ENCODE results near the gene GGACT.

Gene GGACT

DNA sequence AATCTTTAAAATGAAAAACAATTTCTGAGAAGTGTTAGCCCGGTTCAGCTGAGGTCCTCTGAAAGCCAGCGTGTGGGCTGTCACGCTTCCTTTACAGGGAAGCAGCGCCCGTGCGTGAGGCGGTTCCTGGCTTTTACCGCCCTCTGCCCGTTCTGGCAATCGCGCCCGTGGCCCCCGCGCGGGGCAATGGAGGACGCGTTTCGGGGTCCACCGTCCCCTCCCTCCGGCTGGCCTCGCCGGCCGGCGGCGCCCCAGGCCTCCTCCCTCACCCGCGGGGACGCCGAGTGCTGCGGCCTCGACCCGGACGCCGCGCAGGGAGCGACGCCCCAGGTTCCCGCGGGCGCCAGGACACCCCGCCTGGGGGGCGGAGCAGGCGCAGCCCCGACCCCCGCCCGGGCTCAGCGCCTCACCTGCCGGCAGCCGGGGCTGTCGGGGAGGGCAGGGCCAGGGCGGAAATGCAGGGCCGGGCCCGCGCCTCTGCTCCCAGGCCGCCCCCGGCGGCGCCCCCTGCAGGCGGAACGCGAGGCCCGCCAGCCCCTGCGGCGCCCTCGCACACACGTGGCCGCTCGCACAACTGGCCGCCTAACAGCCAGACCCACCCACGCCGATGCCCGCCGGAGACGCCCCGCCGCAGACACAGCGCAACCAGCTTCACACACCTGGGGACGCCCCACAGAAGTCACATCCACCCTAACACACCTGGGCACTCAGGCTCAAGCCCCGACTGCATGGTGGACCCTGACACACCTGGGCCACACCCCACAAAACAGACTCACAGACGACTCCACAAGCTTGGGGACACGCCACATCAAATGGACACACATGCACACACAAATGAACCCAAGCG, at the start of gene GGACT:
GGACT (minus strand) TSS at position 459 of the 847 bp plus-strand sequence. CDS start 56,198 bp downstream, outside the sequence.
- TF ChIP-seq, protein P1, sequence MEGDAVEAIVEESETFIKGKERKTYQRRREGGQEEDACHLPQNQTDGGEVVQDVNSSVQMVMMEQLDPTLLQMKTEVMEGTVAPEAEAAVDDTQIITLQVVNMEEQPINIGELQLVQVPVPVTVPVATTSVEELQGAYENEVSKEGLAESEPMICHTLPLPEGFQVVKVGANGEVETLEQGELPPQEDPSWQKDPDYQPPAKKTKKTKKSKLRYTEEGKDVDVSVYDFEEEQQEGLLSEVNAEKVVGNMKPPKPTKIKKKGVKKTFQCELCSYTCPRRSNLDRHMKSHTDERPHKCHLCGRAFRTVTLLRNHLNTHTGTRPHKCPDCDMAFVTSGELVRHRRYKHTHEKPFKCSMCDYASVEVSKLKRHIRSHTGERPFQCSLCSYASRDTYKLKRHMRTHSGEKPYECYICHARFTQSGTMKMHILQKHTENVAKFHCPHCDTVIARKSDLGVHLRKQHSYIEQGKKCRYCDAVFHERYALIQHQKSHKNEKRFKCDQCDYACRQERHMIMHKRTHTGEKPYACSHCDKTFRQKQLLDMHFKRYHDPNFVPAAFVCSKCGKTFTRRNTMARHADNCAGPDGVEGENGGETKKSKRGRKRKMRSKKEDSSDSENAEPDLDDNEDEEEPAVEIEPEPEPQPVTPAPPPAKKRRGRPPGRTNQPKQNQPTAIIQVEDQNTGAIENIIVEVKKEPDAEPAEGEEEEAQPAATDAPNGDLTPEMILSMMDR (IDR thresholded peaks at IDR 0.05): peak; percentile 13; the same call in 1 of the 2 replicates

- TF ChIP-seq, protein P1 (IDR thresholded peaks at IDR 0.05): no peak
These were observed 49.2 kb upstream of the GGACT start for GRCh38 chr13:100637796-100638195.

GRCh38 chr13:100637380-100637779, 48.8 kb upstream of the GGACT start:
- TF ChIP-seq, protein P1 (IDR thresholded peaks at IDR 0.05): no peak

GRCh38 chr13:100636441-100636840, 47.9 kb upstream of the GGACT start:
- TF ChIP-seq, protein P1 (IDR thresholded peaks at IDR 0.05): no peak

GRCh38 chr13:100636004-100636403, 47.4 kb upstream of the GGACT start:
- TF ChIP-seq, protein P1 (IDR thresholded peaks at IDR 0.05): no peak

- TF ChIP-seq, protein P1 (IDR thresholded peaks at IDR 0.05): no peak
These were observed 46.1 kb upstream of the GGACT start for GRCh38 chr13:100634696-100635095.

DNA sequence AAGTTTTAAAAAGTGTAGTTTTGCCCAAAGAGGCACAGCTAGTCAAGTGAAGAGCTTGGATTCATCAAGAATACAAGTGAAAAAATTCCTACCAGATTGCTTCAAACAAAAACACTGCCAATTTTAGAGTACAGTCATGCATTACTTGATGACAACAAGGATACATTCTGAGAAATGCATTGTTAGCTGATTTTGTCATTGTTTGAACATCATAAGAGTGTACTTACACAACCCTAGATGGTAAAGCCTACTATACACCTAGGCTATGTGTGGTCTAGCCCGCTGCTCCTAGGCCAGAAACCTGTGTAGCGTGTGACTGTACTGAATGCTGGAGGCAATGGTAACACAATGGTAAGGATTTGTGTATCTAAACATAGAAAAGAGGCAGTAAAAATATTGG, 44.9 kb upstream of the GGACT start:
- TF ChIP-seq, protein P1 (IDR thresholded peaks at IDR 0.05): no peak
